Thoracic aorta (tissue), 2 donors: ENCODE results near the gene PHACTR4. TPM values are rescaled to one million over a fixed set of nuclear protein-coding genes. Genes with fewer than 3 reads are reported as not detected.
"Not testable (repeated sequence)": the region's sequence is repeated elsewhere in the genome, so short reads cannot be mapped to it uniquely, and the experiment has no call there.

ENCODE experiments used
- ATAC-seq: fragments of 150-250 bp; one replicate; pipeline ENCODE4 v1.8.0; 2017; ENCODE audit warnings: low read depth; ENCODE audit not compliant: insufficient number of reproducible peaks, low FRiP score
- DNase-seq: peaks from one replicate; pipeline ENCODE4 v3.0.0-alpha.2; 2020; ENCODE audit warnings: low spot score
- H3K27ac ChIP-seq, 2 donors: fragments of 200-600 bp; sonication (generic); 1 replicate in 1 of 2; 2 replicates in 1 of 2; pipeline ENCODE4 v1.5.1; 2016; ENCODE audit warnings: mild to moderate bottlenecking in 2 of 2, moderate library complexity in 2 of 2
- H3K27me3 ChIP-seq: fragments of 200-600 bp; sonication (generic); replicated peaks from 2 replicates; pipeline ENCODE4 v1.6.0; 2016; ENCODE audit warnings: mild to moderate bottlenecking; ENCODE audit not compliant: insufficient read depth
- H3K36me3 ChIP-seq: fragments of 200-600 bp; sonication (generic); one replicate; pipeline ENCODE4 v1.5.1; 2016
- H3K4me1 ChIP-seq, 2 donors: fragments of 200-600 bp; sonication (generic); 1 replicate in 1 of 2; 2 replicates in 1 of 2; pipeline versions ENCODE4 v1.5.1 to v1.6.0; 2016; ENCODE audit warnings: low read depth in 2 of 2, mild to moderate bottlenecking in 1 of 2; ENCODE audit not compliant: control insufficient read depth in 1 of 2
- H3K4me3 ChIP-seq: fragments of 200-600 bp; sonication (generic); 2 replicates; pipeline ENCODE4 v1.5.1; 2016; ENCODE audit warnings: mild to moderate bottlenecking
- H3K9me3 ChIP-seq: fragments of 200-600 bp; sonication (generic); 2 replicates; pipeline ENCODE4 v1.5.1; 2016
- total RNA-seq, 2 donors: library from RNA; depleted of rRNA; stranded (reverse); fragments of >200 nt; gene quantifications; one replicate each; pipeline versions ENCODE4 v1.1.0 to v1.2.3, GENCODE V29; 2016
- TF ChIP-seq, protein P1 (sequence below): fragments of 200-600 bp; sonication (generic); IDR thresholded peaks from one replicate; pipeline ENCODE4 v1.5.1; 2019; ENCODE audit warnings: antibody characterized with exemption

PHACTR4 gene
- total RNA-seq, 2 donors from 2014 or later = 17.6 to 30.8 TPM

DNA sequence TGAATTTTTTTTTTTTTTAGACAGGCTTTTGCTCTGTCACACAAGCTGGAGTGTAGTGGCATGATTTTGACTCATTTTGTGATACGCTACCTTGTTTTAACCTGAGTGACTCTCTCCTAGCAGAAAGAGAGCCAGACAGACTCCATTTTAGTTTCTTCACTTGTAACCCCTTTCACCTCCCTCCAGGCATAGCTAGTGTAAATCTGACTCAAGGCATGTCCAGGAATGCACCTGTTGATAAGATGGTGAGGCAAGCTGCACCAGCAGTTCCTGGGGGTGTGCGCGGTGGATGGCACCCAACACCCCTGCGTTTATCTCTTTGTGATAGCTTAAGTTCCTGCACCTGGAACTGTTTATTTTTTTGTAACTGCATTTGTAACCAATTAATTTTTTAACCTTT lies 4.7 kb upstream of the PHACTR4 start:
- Histone ChIP-seq H3K27me3 (no peaks in the 10 kb centered on the region), H3K27ac (no peak overlapping the region), H3K4me3 (no peak overlapping the region), H3K36me3 (no peaks in the 10 kb centered on the region), H3K4me1 (no peaks in the 10 kb centered on the region), H3K9me3 (no peaks in the 10 kb centered on the region)
- TF ChIP-seq, protein P1, sequence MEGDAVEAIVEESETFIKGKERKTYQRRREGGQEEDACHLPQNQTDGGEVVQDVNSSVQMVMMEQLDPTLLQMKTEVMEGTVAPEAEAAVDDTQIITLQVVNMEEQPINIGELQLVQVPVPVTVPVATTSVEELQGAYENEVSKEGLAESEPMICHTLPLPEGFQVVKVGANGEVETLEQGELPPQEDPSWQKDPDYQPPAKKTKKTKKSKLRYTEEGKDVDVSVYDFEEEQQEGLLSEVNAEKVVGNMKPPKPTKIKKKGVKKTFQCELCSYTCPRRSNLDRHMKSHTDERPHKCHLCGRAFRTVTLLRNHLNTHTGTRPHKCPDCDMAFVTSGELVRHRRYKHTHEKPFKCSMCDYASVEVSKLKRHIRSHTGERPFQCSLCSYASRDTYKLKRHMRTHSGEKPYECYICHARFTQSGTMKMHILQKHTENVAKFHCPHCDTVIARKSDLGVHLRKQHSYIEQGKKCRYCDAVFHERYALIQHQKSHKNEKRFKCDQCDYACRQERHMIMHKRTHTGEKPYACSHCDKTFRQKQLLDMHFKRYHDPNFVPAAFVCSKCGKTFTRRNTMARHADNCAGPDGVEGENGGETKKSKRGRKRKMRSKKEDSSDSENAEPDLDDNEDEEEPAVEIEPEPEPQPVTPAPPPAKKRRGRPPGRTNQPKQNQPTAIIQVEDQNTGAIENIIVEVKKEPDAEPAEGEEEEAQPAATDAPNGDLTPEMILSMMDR = no peak
- no peak for DNase-seq
- no peak for ATAC-seq

DNA sequence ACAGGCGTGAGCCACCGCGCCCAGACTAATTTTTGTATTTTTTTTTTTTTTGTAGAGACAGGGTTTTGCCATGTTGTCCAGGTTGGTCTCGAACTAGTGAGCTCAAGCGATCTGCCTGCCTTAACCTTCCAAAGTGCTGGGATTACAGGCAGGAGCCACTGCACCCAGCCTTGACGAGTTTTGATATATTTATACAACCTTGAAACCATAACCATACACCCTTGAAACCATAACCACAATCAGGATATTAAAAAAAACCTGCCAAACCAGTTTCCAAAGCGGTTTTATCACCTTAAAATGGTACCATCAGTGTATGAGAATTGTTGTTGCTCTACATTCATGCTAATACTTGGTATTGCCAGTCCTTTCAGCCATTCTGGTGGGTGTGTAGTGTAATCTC lies 3.7 kb upstream of the PHACTR4 start:
- H3K4me3 ChIP-seq = no peak overlapping the region
- peaks cover 2 to 5% of the 10 kb centered on the region in 2 donors for H3K4me1 ChIP-seq
- no peaks in the 10 kb centered on the region for H3K27me3 ChIP-seq
- no peak for ATAC-seq
- no peak overlapping the region for H3K27ac ChIP-seq
- TF ChIP-seq, protein P1 = no peak
- DNase-seq = no peak
- H3K9me3 ChIP-seq = no peaks in the 10 kb centered on the region
- no peaks in the 10 kb centered on the region for H3K36me3 ChIP-seq

DNA sequence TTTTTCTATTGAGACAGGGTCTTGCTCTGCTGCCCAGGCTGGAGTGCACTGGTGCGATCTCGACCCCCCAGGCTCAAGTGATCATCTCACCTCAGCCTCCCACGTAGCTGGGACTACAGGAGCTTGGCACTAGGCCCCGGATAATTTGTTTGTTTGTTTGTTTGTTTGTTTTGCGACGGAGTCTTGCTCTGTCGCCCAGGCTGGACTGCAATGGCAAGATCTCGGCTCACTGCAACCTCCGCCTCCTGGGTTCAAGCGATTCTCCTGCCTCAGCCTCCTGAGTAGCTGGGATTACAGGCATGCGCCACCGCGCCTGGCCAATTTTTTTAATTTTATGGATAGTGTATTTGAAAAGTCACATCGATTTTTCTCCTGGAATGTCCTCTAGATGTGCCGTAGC lies 932 bp upstream of the PHACTR4 start:
- H3K4me1 ChIP-seq = peaks cover 11 to 27% of the 10 kb centered on the region in 2 donors
- not testable (repeated sequence) for H3K4me3 ChIP-seq, DNase-seq, H3K9me3 ChIP-seq, ATAC-seq, H3K27me3 ChIP-seq, H3K27ac ChIP-seq, H3K36me3 ChIP-seq

DNA sequence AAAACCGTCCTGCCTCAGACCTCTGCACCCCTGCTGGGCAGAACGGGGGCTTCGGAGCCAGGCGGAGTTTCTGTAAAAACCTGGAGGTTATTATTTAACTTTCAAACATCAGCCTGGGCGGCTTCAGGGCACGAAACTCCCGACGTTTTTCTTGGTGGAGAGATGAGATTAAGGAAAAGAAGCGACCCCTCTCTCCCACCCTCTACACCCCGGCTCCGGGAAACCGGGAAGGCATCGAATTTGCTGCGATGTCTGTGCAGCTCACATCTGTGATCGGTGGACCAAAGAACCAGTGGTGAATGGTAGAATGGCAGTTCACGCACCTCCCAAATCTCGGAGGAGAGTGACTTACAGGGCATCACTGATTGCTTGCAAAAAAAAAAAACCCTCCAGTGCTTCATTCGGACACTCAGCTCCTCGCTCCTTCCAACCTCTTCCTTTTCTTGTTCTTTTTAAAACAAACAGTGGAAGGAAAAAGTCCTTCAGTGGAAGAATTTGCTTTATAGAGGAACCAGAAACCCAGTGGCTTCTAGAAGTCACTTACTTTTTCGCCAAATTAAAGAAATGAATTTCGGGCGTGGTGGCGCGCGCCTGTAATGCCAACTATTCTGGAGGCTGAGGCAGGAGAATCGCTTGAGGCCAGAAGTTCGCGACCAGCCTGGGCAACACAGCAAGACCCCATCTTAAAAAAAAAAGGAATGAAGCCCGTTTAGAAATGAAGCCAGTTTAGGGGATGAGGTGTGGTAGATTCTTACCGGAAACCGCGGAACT lies 884 bp downstream of the PHACTR4 start:
- peak overlapping the region; percentile 94 to 97 for H3K27ac ChIP-seq
- peak overlapping the region; percentile 97 for H3K4me3 ChIP-seq
- no peaks in the 10 kb centered on the region for H3K36me3 ChIP-seq
- ATAC-seq (peak; percentile 34), DNase-seq (no peak)
- TF ChIP-seq, protein P1 = peak; percentile 37
- H3K27me3 ChIP-seq = no peaks in the 10 kb centered on the region
- peaks cover 14 to 39% of the 10 kb centered on the region in 2 donors for H3K4me1 ChIP-seq
- H3K9me3 ChIP-seq = no peaks in the 10 kb centered on the region

DNA sequence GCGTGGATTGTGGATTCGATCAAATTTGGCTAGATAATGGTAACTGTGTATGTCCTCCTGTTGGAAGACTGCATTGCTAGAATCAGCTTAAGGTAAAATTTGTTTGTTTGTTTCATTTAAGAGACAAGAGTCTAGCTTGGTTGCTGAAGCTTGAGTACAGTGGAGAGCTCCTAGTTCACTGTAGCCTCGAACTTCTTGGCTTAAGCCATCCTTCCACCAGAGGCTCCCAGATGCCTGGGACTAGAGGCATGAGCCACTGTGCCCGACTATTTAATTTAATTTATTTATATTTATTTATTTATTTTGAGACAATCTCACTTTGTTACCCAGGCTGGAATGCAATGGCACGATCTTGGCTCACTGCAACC lies 1.5 kb downstream of the PHACTR4 start:
- TF ChIP-seq, protein P1 = no peak
- DNase-seq = no peak
- Histone ChIP-seq H3K36me3 (no peaks in the 10 kb centered on the region), H3K9me3 (no peaks in the 10 kb centered on the region), H3K27ac (peak overlapping the region in 1 of 2 donors; percentile 97), H3K4me3 (peak overlapping the region; percentile 97), H3K27me3 (no peaks in the 10 kb centered on the region), H3K4me1 (peaks cover 14 to 39% of the 10 kb centered on the region in 2 donors)
- no peak for ATAC-seq

DNA sequence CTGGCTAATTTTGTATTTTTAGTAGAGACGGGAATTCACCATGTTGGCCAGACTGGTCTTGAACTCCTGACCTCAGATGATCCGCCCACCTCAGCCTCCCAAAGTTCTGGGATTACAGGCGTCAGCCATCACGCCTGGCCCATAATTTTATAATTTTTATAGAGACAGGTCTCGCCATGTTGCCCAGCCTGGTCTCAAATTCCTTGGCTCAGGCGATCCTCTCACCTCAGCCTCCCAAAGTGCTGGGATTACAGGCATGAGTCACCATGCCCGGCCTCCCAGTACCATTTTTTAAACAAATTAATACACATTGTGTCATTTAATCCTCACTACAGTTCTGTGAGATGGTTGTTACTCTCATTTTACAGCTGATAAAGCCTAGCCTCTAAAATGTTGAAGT lies 3.9 kb downstream of the PHACTR4 start:
- not testable (repeated sequence) for H3K4me3 ChIP-seq, ATAC-seq, H3K36me3 ChIP-seq, DNase-seq, H3K9me3 ChIP-seq, H3K27me3 ChIP-seq
- H3K27ac ChIP-seq = peak overlapping the region; percentile 33 to 40
- H3K4me1 ChIP-seq = peaks cover 14 to 39% of the 10 kb centered on the region in 2 donors
